Progenitor cell of endocrine pancreas (in vitro differentiated cells): ENCODE results near the gene TSPY9. TPM values are rescaled to one million over a fixed set of nuclear protein-coding genes. Genes with fewer than 3 reads are reported as not detected.
"Not testable (repeated sequence)": the region's sequence is repeated elsewhere in the genome, so short reads cannot be mapped to it uniquely, and the experiment has no call there.

Experiments used
- DNase-seq: peaks from one replicate; pipeline ENCODE4 v3.0.0; 2021; ENCODE audit warnings: low spot score; ENCODE audit not compliant: unreplicated experiment
- H3K27ac Mint-ChIP-seq: 2 replicates; pipeline ENCODE4 v1.8.0; 2021; ENCODE audit warnings: mild to moderate bottlenecking, moderate library complexity, mixed read lengths
- H3K27me3 Mint-ChIP-seq: 2 replicates; pipeline ENCODE4 v1.8.0; 2021; ENCODE audit warnings: mixed read lengths
- H3K36me3 Mint-ChIP-seq: 2 replicates; pipeline ENCODE4 v1.8.0; 2022; ENCODE audit warnings: mixed read lengths; ENCODE audit not compliant: insufficient read depth
- H3K4me1 Mint-ChIP-seq: 2 replicates; pipeline ENCODE4 v1.8.0; 2021; ENCODE audit warnings: low read depth, mixed read lengths
- H3K4me3 Mint-ChIP-seq: 2 replicates; pipeline ENCODE4 v1.8.0; 2021; ENCODE audit warnings: low read depth, mild to moderate bottlenecking, moderate library complexity, mixed read lengths
- H3K9me3 Mint-ChIP-seq: 2 replicates; pipeline ENCODE4 v1.8.0; 2021; ENCODE audit warnings: low read depth, mixed read lengths
- long read RNA-seq: library from polyadenylated mRNA; unstranded; transcript quantifications from one replicate; pipeline ENCODE4 v2.0.0, GENCODE V29; 2020
- total RNA-seq: library from RNA; stranded (reverse); gene quantifications from 2 replicates; pipeline ENCODE4 v1.2.1, GENCODE V29; 2021

TSPY9 gene, protein sequence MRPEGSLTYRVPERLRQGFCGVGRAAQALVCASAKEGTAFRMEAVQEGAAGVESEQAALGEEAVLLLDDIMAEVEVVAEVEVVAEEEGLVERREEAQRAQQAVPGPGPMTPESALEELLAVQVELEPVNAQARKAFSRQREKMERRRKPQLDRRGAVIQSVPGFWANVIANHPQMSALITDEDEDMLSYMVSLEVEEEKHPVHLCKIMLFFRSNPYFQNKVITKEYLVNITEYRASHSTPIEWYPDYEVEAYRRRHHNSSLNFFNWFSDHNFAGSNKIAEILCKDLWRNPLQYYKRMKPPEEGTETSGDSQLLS
- total RNA-seq = not detected in 2 replicates
- long read RNA-seq = 0 reads

GRCh38 chrY:9486967-9487366 is at the start of gene TSPY9:
TSPY9 (plus strand) TSS chrY:9487267; CDS start chrY:9487313, 46 bp downstream.
- H3K4me3 Mint-ChIP-seq, H3K27ac Mint-ChIP-seq, H3K9me3 Mint-ChIP-seq, H3K27me3 Mint-ChIP-seq, H3K4me1 Mint-ChIP-seq, H3K36me3 Mint-ChIP-seq, DNase-seq: not testable (repeated sequence)

DNA sequence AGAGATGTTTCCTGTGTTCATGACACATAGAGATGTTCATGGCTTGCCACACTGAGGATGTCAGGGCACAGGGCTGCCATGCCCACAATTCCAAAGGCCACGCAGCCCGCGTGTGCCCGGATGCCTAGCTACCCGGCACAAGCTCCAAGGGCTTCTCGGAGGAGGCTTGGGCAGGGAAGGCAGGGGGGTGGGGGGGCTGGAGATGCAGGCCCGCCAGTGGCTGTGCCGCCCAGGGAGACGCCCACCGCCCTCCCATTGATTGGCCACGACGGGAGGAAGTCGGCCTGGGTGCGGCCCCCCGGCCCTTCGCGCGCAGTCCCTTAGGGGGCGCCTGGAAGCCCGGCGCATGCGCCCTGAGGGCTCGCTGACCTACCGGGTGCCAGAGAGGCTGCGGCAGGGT is 20.4 kb upstream of the TSPY9 start, which contains the start of gene TSPY1:
TSS of gene TSPY1 (plus strand) at position 301 of the 400 bp plus-strand sequence. CDS start at position 347, 46 bp downstream.
- not testable (repeated sequence) for H3K9me3 Mint-ChIP-seq, H3K4me1 Mint-ChIP-seq, H3K27ac Mint-ChIP-seq, H3K36me3 Mint-ChIP-seq, H3K27me3 Mint-ChIP-seq, DNase-seq, H3K4me3 Mint-ChIP-seq

- H3K9me3 Mint-ChIP-seq, H3K4me1 Mint-ChIP-seq, H3K36me3 Mint-ChIP-seq, DNase-seq, H3K27ac Mint-ChIP-seq, H3K27me3 Mint-ChIP-seq, H3K4me3 Mint-ChIP-seq: not testable (repeated sequence)
These were observed 17.3 kb downstream of the TSPY9 start for GRCh38 chrY:9504396-9504795.

GRCh38 chrY:9516287-9516686 is 29.2 kb downstream of the TSPY9 start:
- not testable (repeated sequence) for H3K36me3 Mint-ChIP-seq, DNase-seq, H3K4me1 Mint-ChIP-seq, H3K27ac Mint-ChIP-seq, H3K9me3 Mint-ChIP-seq, H3K4me3 Mint-ChIP-seq, H3K27me3 Mint-ChIP-seq

GRCh38 chrY:9527580-9527979 is 40.5 kb downstream of the TSPY9 start, which contains the start of gene TSPY10:
TSPY10 (plus strand) TSS chrY:9527880; CDS start chrY:9527926, 46 bp downstream.
- H3K9me3 Mint-ChIP-seq, H3K36me3 Mint-ChIP-seq, H3K4me3 Mint-ChIP-seq, H3K27ac Mint-ChIP-seq, DNase-seq, H3K27me3 Mint-ChIP-seq, H3K4me1 Mint-ChIP-seq: not testable (repeated sequence)

Other genes with a start within 250 kb of the TSPY9 start
- not detected in 2 replicates for gene TSPY4, start 149.8 kb upstream of the TSPY9 start, total RNA-seq
- not detected in 2 replicates for gene TSPY8, start 129.5 kb upstream of the TSPY9 start, total RNA-seq
- gene TSPY3, start 88.8 kb upstream of the TSPY9 start, total RNA-seq = not detected in 2 replicates
- not detected in 2 replicates for gene TSPY1, start 20.3 kb upstream of the TSPY9 start, total RNA-seq
- not detected in 2 replicates for gene TSPY10, start 40.6 kb downstream of the TSPY9 start, total RNA-seq